A549 treated with Mapracorat at 1 μM for 4 hours (cell line): ENCODE data around the gene FICD. TPM values are rescaled to one million over a fixed set of nuclear protein-coding genes. Genes with fewer than 3 reads are reported as not detected.

ENCODE experiments used
- total RNA-seq: library from RNA; stranded (reverse); fragments of 200-300 nt; extraction: Qiagen RNA extraction; gene quantifications from 5 replicates; pipeline ENCODE4 v1.2.3, GENCODE V29; 2022

FICD gene
- 2.2 to 3.1 TPM (median 2.8 TPM) in 5 replicates for total RNA-seq

DNA sequence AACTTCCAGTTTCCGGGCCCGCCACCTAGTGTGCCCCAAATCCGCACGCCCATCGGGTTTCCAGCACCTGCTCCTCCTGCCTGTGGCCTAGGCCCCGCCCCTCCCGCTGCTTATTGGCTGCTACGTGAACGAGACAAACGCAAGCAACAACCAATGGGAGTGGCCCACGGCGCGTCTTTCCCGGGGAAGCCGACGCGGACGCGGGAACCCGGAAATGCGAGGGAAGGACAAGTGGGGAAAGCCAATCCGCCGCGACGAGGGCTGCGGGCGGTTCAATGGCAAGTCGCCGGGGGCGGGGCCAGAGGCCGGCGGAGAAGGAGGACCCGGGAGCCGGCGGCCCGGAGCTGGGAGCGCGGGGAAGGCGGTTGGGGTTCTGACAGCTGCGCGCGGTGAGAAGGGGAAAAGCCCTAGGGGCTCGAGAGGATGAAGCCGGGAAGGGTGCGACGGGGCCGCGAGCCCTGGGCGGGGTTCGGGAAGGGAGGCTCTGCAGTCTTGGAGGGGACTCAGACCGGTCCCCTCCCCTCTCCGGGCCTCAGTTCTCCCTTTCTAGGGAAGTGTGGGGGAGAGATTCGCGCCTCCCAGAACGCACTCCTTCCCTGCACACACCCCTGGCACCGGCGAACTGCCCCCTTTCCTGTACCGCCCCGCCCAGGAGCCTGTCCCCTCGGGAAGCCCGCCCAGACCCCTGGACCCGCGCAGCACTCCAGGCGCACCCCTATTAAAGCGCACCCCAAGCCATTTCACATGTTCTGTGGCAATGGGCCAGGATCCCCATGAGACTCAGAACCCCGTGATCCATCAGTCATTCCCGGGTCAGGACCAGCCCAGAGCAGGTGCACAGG lies at the start of gene FICD:
TSS of gene FICD (plus strand) at position 305 of the 842 bp plus-strand sequence. CDS start 1,696 bp downstream, outside the sequence.

DNA sequence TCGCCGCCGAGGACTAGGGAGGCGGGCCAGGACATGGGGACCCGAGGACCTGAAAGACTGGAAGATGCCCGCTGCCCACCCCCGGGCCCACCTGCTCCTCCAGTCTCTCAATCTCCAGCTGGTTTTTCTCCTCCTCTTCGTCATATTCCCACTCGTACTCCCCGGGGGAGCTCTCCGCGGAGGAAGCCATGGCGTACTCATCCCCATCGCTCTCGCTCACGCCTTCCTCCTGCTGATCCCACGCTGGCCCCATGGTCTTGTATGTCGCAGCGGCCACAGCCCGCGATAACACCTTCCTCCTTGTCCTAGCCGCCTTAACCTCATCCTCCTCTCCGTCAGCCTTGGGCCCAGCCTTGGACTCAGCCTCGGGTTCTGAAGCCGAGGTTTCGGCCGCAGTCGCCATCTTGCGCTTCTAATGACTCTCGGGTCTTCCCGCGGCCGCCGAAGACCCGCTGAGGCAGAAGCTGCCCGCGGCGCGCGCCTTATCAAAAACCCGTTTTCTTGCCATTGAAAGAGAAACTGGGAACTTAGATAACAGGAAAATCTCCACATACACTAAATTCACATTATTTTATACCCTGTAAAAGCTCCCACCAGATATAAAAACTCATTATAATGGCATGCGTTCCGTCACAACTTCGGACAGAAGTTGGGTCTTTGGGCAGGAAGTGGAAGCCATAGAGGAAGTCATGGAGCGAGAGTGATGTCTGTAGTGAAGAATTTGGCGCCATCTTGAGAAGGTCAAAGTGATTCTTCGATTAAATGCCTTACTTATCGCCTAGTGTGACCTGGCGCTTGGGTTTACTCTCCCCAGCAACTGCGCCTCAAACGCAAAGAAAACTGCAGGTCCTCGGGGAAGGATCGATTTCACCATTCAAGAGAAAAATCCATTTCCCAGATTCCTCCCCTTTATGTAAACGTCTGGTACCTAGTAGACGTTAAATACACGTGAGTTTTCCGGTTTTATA lies 46.0 kb downstream of the FICD start, which contains the start of gene SART3:
TSS of gene SART3 (minus strand) at position 422 of the 968 bp plus-strand sequence. CDS start at position 403, 19 bp downstream.

DNA sequence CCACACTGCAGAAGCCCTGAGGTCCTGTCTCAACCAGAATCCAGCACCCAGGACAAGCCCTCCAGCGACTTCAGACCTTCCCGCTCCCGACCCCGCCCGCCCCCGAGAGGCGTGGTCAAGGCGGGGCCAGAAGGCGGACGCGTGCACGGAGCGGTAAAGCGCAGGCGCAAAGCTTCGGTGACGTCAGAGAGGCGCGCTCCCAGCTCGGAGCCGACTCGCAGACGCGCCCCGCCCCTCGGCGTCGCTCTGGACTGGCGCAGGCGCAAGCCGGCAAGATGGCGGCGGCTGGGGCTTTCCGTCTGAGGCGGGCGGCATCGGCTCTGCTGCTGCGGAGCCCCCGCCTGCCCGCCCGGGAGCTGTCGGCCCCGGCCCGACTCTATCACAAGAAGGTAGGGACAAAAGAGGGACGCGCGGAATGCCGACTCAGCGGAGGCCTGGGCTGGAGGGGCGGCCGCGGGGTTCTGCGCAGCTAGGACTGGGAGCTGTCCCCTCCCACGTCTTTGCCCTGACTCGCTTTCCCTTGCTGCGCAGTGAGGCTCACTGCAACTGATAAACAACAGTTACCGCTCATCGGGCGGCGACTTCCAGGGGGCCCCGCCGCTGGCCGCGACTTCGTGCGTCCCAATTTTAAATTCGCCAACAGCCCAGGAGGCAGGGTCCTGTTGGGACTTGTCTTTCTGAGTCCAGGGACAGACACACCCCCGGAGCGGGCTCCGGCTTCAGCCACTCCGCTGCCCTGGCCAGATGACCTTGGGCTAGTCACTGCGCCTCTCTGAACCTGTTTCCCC lies 47.5 kb downstream of the FICD start, which contains the start of gene ISCU:
TSS of gene ISCU (plus strand) at position 249 of the 788 bp plus-strand sequence. CDS start at position 276, 27 bp downstream.

Other genes starting within 250 kb of the FICD start
- gene CMKLR1, start 176.0 kb upstream of the FICD start, total RNA-seq, result 0.13 TPM in 1 of 5 replicates, not detected in the others
- 38.2 to 40.5 TPM (median 40.2 TPM) in 5 replicates for gene SART3, start 45.9 kb downstream of the FICD start, total RNA-seq
- gene ISCU, start 47.3 kb downstream of the FICD start, total RNA-seq, result 92.0 to 106 TPM (median 94.1 TPM) in 5 replicates
- 0.06 to 0.12 TPM in 2 of 5 replicates, not detected in the others for gene TMEM119, start 82.8 kb downstream of the FICD start, total RNA-seq
- 0.81 to 1.2 TPM (median 0.89 TPM) in 5 replicates for gene SELPLG, start 118.6 kb downstream of the FICD start, total RNA-seq
- 162 to 204 TPM (median 169 TPM) in 5 replicates for gene CORO1C, start 216.2 kb downstream of the FICD start, total RNA-seq